Prostate gland (tissue), 2 donors: Measurements from ENCODE around the gene BAHD1. TPM values are rescaled to one million over a fixed set of nuclear protein-coding genes. Genes with fewer than 3 reads are reported as not detected.

Experiments
- DNase-seq: peaks from one replicate; pipeline ENCODE4 v3.0.0-alpha.2; 2019; ENCODE audit warnings: low spot score
- H3K27ac ChIP-seq, 2 donors: fragments of 200-600 bp; sonication (generic); 2 replicates each; pipeline ENCODE4 v1.5.1; 2017 to 2019
- H3K27me3 ChIP-seq: fragments of 200-600 bp; sonication (generic); replicated peaks from 2 replicates; pipeline ENCODE4 v1.5.1; 2019; ENCODE audit not compliant: insufficient read depth
- H3K36me3 ChIP-seq, 2 donors: fragments of 200-600 bp; sonication (generic); 1 replicate in 1 of 2; 2 replicates in 1 of 2; pipeline versions ENCODE4 v1.5.1 to v1.8.1; 2017 to 2019
- H3K4me1 ChIP-seq: fragments of 200-600 bp; sonication (generic); replicated peaks from 2 replicates; pipeline ENCODE4 v1.5.1; 2019
- H3K4me3 ChIP-seq, 2 donors: fragments of 200-600 bp; sonication (generic); 2 replicates each; pipeline ENCODE4 v1.5.1; 2017 to 2019
- H3K9me3 ChIP-seq: fragments of 200-600 bp; sonication (generic); 2 replicates; pipeline ENCODE4 v1.5.1; 2017
- CTCF ChIP-seq, 4 experiments: fragments of 200-600 bp in 2 of 4; fragments of 450-650 bp in 2 of 4; sonication (generic) in 2 of 4; IDR thresholded peaks; 1 replicate in 3 of 4; 2 replicates in 1 of 4; pipeline ENCODE4 v1.5.1; 2016 to 2019; ENCODE audit warnings: antibody characterized with exemption in 4 of 4, mild to moderate bottlenecking in 2 of 4, moderate library complexity in 2 of 4
- POLR2A ChIP-seq: fragments of 450-650 bp; IDR thresholded peaks from one replicate; pipeline ENCODE4 v1.6.1; 2016; ENCODE audit warnings: antibody characterized with exemption, mild to moderate bottlenecking
- POLR2AphosphoS5 ChIP-seq: sonication (generic); formaldehyde crosslinking; IDR thresholded peaks from one replicate; pipeline ENCODE4 v1.6.1; 2017; ENCODE audit warnings: antibody characterized with exemption
- WGBS: methylation state at CpG from one replicate; pipeline ENCODE4 v1.1.5; 2018; 5-methylcytosine and 5-hydroxymethylcytosine counted together
- intact Hi-C: fragments of 100-400 bp; cut with DNase I; formaldehyde crosslinking; loops from one replicate; pipeline ENCODE4 v1.14.2; 2022
- total RNA-seq, 2 donors: library from RNA; depleted of rRNA; stranded (reverse); fragments of >200 nt; gene quantifications; one replicate each; pipeline ENCODE4 v1.1.0, GENCODE V29; 2016

BAHD1 gene
- total RNA-seq, 2 donors from 2014 or later, result 17.0 to 39.4 TPM

GRCh38 chr15:40511472-40512133 lies 70.8 kb downstream of the BAHD1 start:
- peak in 1 of 4 experiments; percentile 20 for TF ChIP-seq CTCF (IDR thresholded peaks at IDR 0.05)
- TF ChIP-seq POLR2A, result no peak
- no peak for TF ChIP-seq POLR2AphosphoS5
- Histone ChIP-seq H3K27me3 (no peaks in the 10 kb centered on the region), H3K4me3 (peak overlapping the region; percentile 43 to 48), H3K4me1 (no peaks in the 10 kb centered on the region), H3K36me3 (no peaks in the 10 kb centered on the region), H3K9me3 (no peaks in the 10 kb centered on the region), H3K27ac (peak overlapping the region in 1 of 2 donors; percentile 37)
- peak; percentile 52 for DNase-seq
- 3% methylated on average over 23 of the region's 61 CpGs for WGBS
- intact Hi-C loops, result no loop called here

- Histone ChIP-seq H3K27me3 (no peaks in the 10 kb centered on the region), H3K36me3 (no peaks in the 10 kb centered on the region), H3K27ac (no peak overlapping the region), H3K4me1 (no peaks in the 10 kb centered on the region), H3K9me3 (no peaks in the 10 kb centered on the region), H3K4me3 (no peak overlapping the region)
- intact Hi-C loops, result no loop called here
- DNase-seq, result no peak
- WGBS, result 93% methylated on average over 2 of the region's 2 CpGs
- TF ChIP-seq POLR2AphosphoS5 (no peak), CTCF (IDR thresholded peaks at IDR 0.05) (no peak), POLR2A (no peak)
Measured at GRCh38 chr15:40512440-40512839, 71.7 kb downstream of the BAHD1 start.

GRCh38 chr15:40513609-40514008 lies 72.9 kb downstream of the BAHD1 start:
- Histone ChIP-seq H3K27ac (no peak overlapping the region), H3K9me3 (no peaks in the 10 kb centered on the region), H3K27me3 (no peaks in the 10 kb centered on the region), H3K4me3 (no peak overlapping the region), H3K4me1 (no peaks in the 10 kb centered on the region), H3K36me3 (no peaks in the 10 kb centered on the region)
- DNase-seq, result no peak
- intact Hi-C loops, result no loop called here
- no peak for TF ChIP-seq POLR2AphosphoS5
- WGBS, result 64% methylated on average over 5 of the region's 5 CpGs

GRCh38 chr15:40516322-40516721 lies 75.6 kb downstream of the BAHD1 start:
- H3K36me3 ChIP-seq, result no peaks in the 10 kb centered on the region
- no peaks in the 10 kb centered on the region for H3K27me3 ChIP-seq
- intact Hi-C loops, result no loop called here
- no peak for DNase-seq
- H3K4me1 ChIP-seq, result no peaks in the 10 kb centered on the region
- no peaks in the 10 kb centered on the region for H3K9me3 ChIP-seq
- TF ChIP-seq CTCF (IDR thresholded peaks at IDR 0.05), result no peak
- TF ChIP-seq POLR2AphosphoS5, result no peak
- no peak overlapping the region for H3K4me3 ChIP-seq
- WGBS, result 95% methylated on average over 2 of the region's 2 CpGs
- no peak overlapping the region for H3K27ac ChIP-seq

Other genes with a start within 250 kb of the BAHD1 start
- 100 to 1,000 TPM in 1 of 2 donors, 10 to 100 TPM in 1; 13.8 to 190 TPM for gene PAK6, start 201.9 kb upstream of the BAHD1 start, total RNA-seq
- gene ANKRD63, start 157.9 kb upstream of the BAHD1 start, total RNA-seq, result 1 to 10 TPM in 1 of 2 donors, not detected in 1; 2.7 TPM
- 10 to 100 TPM in 1 of 2 donors, 1 to 10 TPM in 1; 1.5 to 13.0 TPM for gene PLCB2, start 133.0 kb upstream of the BAHD1 start, total RNA-seq
- gene INAFM2, start 117.3 kb upstream of the BAHD1 start, total RNA-seq, result 10 to 100 TPM; 18.7 to 24.3 TPM
- 10 to 100 TPM in 1 of 2 donors, 1 to 10 TPM in 1; 9.0 to 29.7 TPM for gene CCDC9B, start 100.0 kb upstream of the BAHD1 start, total RNA-seq
- not detected for gene PHGR1, start 89.9 kb upstream of the BAHD1 start, total RNA-seq
- 1 to 10 TPM in 1 of 2 donors, under 1 TPM in 1; 0.27 to 1.6 TPM for gene DISP2, start 82.7 kb upstream of the BAHD1 start, total RNA-seq
- 10 to 100 TPM; 12.9 to 19.8 TPM for gene KNSTRN, start 58.2 kb upstream of the BAHD1 start, total RNA-seq
- gene IVD, start 35.2 kb upstream of the BAHD1 start, total RNA-seq, result 100 to 1,000 TPM; 112 to 115 TPM
- 10 to 100 TPM; 14.9 to 22.3 TPM for gene CHST14, start 30.0 kb downstream of the BAHD1 start, total RNA-seq
- 10 to 100 TPM; 17.5 to 27.5 TPM for gene CCDC32, start 124.1 kb downstream of the BAHD1 start, total RNA-seq
- 10 to 100 TPM; 11.2 to 24.1 TPM for gene RPUSD2, start 128.3 kb downstream of the BAHD1 start, total RNA-seq
- gene KNL1, start 153.3 kb downstream of the BAHD1 start, total RNA-seq, result 10 to 100 TPM in 1 of 2 donors, 1 to 10 TPM in 1; 1.6 to 18.7 TPM